K562 (cell line): ENCODE measurements around the gene ABCB9. TPM values are rescaled to one million over a fixed set of nuclear protein-coding genes. Genes with fewer than 3 reads are reported as not detected.
A peak's percentile ranks its signal among the peaks of the same experiment; 100 is the strongest.

ENCODE experiments used
- ATAC-seq: fragments of 200-7000 bp; cut with Tn5 transposase; 3 replicates; pipeline ENCODE4 v1.9.1; 2020; ENCODE audit warnings: moderate library complexity
- BruUV-seq: library from RNA; stranded (reverse); fragments of 400-500 nt; replicated peaks from 2 replicates; lab custom pipeline; 2021; lab: Mats Ljungman, UMichigan
- CTCF ChIA-PET: fragments of 300-600 bp; formaldehyde crosslinking; extraction: SDS; loops from one replicate; lab custom pipeline; 2021; ENCODE audit warnings: low intra/inter-chr PET ratio; lab: Yijun Ruan, JAX
- POLR2A ChIA-PET: fragments of 300-600, 350-650 bp; sonication (Branson Sonifier 250); formaldehyde crosslinking; extraction: SDS; loops from one replicate; lab custom pipeline; 2021; ENCODE audit warnings: antibody characterized with exemption, inconsistent platforms; lab: Yijun Ruan, JAX
- DNase-seq, 4 experiments: peaks; one replicate each; pipeline versions ENCODE4 v3.0.0 to v3.0.0-alpha.2; 2011 to 2018; ENCODE audit warnings: low spot score in 3 of 4, mixed read lengths in 3 of 4; ENCODE audit errors: extremely low read depth in 1 of 4
- FAIRE-seq: peaks from 2 replicates; lab custom pipeline; 2011; peaks lifted over from hg19 to GRCh38; lab: Jason Lieb, UNC
- H2AFZ ChIP-seq: 2 replicates; pipeline ENCODE4 v1.6.0; 2011; ENCODE audit warnings: low read depth, low read length, control low read depth, inconsistent platforms
- H3K27ac ChIP-seq: fragments of 200-600 bp; 3 replicates; pipeline ENCODE4 v1.8.0; 2011; ENCODE audit warnings: low read depth, mild to moderate bottlenecking, control low read depth, inconsistent platforms, low read length, moderate library complexity, mixed read lengths; ENCODE audit errors: extremely low read depth
- H3K27me3 ChIP-seq, 2 experiments: fragments of 300-600 bp in 1 of 2; 2 replicates in 1 of 2; 3 replicates in 1 of 2; pipeline versions ENCODE4 v1.6.0 to v1.8.0; 2011; ENCODE audit warnings: inconsistent platforms in 2 of 2, low read length in 2 of 2, mild to moderate bottlenecking in 1 of 2, mixed read lengths in 1 of 2, moderate library complexity in 1 of 2; ENCODE audit not compliant: control insufficient read depth in 2 of 2, insufficient read depth in 2 of 2
- H3K36me3 ChIP-seq: fragments of 300-600 bp; 3 replicates; pipeline ENCODE4 v1.8.0; 2011; ENCODE audit warnings: mild to moderate bottlenecking, low read length, inconsistent platforms; ENCODE audit not compliant: control insufficient read depth, insufficient read depth
- H3K4me1 ChIP-seq, 2 experiments: fragments of 200-600 bp in 1 of 2; replicated peaks in 1 of 2; 2 replicates in 1 of 2; 3 replicates in 1 of 2; pipeline versions ENCODE4 v1.5.1 to v1.8.0; 2011; ENCODE audit warnings: inconsistent platforms in 2 of 2, low read length in 2 of 2, mild to moderate bottlenecking in 1 of 2, mixed read lengths in 1 of 2, moderate library complexity in 1 of 2; ENCODE audit not compliant: control insufficient read depth in 2 of 2, insufficient read depth in 2 of 2
- H3K4me2 ChIP-seq: 2 replicates; pipeline ENCODE4 v1.6.1; 2011; ENCODE audit warnings: low read length, control low read depth, inconsistent platforms, mixed read lengths; ENCODE audit not compliant: insufficient read depth
- H3K4me3 ChIP-seq: fragments of 200-600 bp; sonication (generic), shearing (Covaris generic); 2 replicates; pipeline ENCODE4 v1.5.1; 2016; ENCODE audit warnings: control low read depth, inconsistent platforms
- H3K79me2 ChIP-seq: fragments of 200-600 bp; 3 replicates; pipeline ENCODE4 v1.8.0; 2011; ENCODE audit warnings: low read length, inconsistent platforms; ENCODE audit not compliant: control insufficient read depth, insufficient read depth
- H3K9ac ChIP-seq, 2 experiments: 2 replicates each; pipeline versions ENCODE4 v1.6.0 to v1.6.1; 2011; ENCODE audit warnings: low read depth in 2 of 2, low read length in 2 of 2, control low read depth in 1 of 2, inconsistent platforms in 1 of 2, mild to moderate bottlenecking in 1 of 2, mixed read lengths in 1 of 2; ENCODE audit not compliant: insufficient read depth in 1 of 2
- H3K9me1 ChIP-seq: one replicate; pipeline ENCODE4 v1.6.0; 2011; ENCODE audit warnings: inconsistent platforms, mild to moderate bottlenecking, low read length, moderate library complexity; ENCODE audit not compliant: control insufficient read depth, insufficient read depth
- H3K9me3 ChIP-seq: replicated peaks from 2 replicates; pipeline ENCODE4 v1.5.1; 2011; ENCODE audit warnings: low read depth, low read length, inconsistent platforms; ENCODE audit not compliant: control insufficient read depth, insufficient read depth
- H4K20me1 ChIP-seq: replicated peaks from 2 replicates; pipeline ENCODE4 v1.6.1; 2011; ENCODE audit warnings: low read length, inconsistent platforms, mixed read lengths; ENCODE audit not compliant: control insufficient read depth, insufficient read depth
- ARID3A ChIP-seq: IDR thresholded peaks from 2 replicates; pipeline ENCODE4 v1.6.1; 2012; ENCODE audit warnings: low read depth, low read length, improper control_type of control experiment, borderline replicate concordance
- NFIX ChIP-seq: fragments of 250-450 bp; sonication (Bioruptor Pico); IDR thresholded peaks from 2 replicates; pipeline ENCODE4 v1.4.0; 2020; ENCODE audit warnings: low read depth, mild to moderate bottlenecking, moderate library complexity
- POLR2G ChIP-seq: fragments of 200-400 bp; formaldehyde crosslinking; IDR thresholded peaks from 2 replicates; pipeline ENCODE4 v1.6.1; 2017; ENCODE audit warnings: low read depth, mild to moderate bottlenecking, antibody characterized with exemption, low read length, moderate library complexity
- WGBS: fragments of 100-300 bp; shearing (Covaris generic); methylation state at CpG from one replicate; pipeline ENCODE4 v1.1.6; 2016; ENCODE audit warnings: low coverage, mixed read lengths; ENCODE audit not compliant: insufficient coverage; ENCODE audit errors: missing lambda C conversion rate; 5-methylcytosine and 5-hydroxymethylcytosine counted together
- in situ Hi-C: fragments of 300-500 bp; cut with MboI; formaldehyde crosslinking; loops from 4 replicates; pipeline ENCODE4 v1.15.0; 2018; ENCODE audit warnings: inconsistent platforms, mixed read lengths
- intact Hi-C: fragments of 100-400 bp; cut with micrococcal nuclease; formaldehyde crosslinking; loops from 2 replicates; pipeline ENCODE4 v1.14.2; 2022
- polyA plus RNA-seq, 8 experiments: library from polyadenylated mRNA; depleted of rRNA in 4 of 8; stranded (reverse) in 5 of 8; unstranded in 3 of 8; fragments of >200 nt; fragmentation: Nextera tagmentation in 2 of 8; fragmentation: Illumina TruSeq in 1 of 8; extraction: Ambion mirVana in 2 of 8; extraction: Trizol in 1 of 8; gene quantifications; 2 replicates each; pipeline versions ENCODE4 v1.2.1 to v1.2.3, GENCODE V29; 2011 to 2014; ENCODE audit warnings: inconsistent platforms in 1 of 8, missing spikeins in 1 of 8
- total RNA-seq, 7 experiments: library from RNA; depleted of rRNA in 6 of 7; stranded (reverse); fragments of >200 nt in 6 of 7; fragmentation: Illumina TruSeq in 2 of 7; extraction: Trizol in 2 of 7; gene quantifications; 2 replicates each; pipeline versions ENCODE4 v1.2.1 to v1.2.3, GENCODE V29; 2011 to 2021; ENCODE audit warnings: low replicate concordance in 1 of 7

The ABCB9 gene
- total and polyA plus RNA-seq, 9 of the 15 experiments (the other 6 are each of a cell fraction or from before 2014, with no cell fraction given): 0.20 to 12.6 (median 6.2) TPM

- WGBS: 46% methylated on average over 21 of the region's 27 CpGs
- CTCF ChIA-PET: no interaction called here
- no peak for ATAC-seq
These were observed 25.5 kb upstream of the ABCB9 start for GRCh38 chr12:122991623-122992275.

More at GRCh38 chr12:122991623-122992275, 25.5 kb upstream of the ABCB9 start:
- POLR2A ChIA-PET: interaction anchor here (0.6 to 1.3 kb wide), 6 partner anchors 9 to 1560 kb away, joined by 3 to 4 read pairs (median 4); no protein-coding TSS in a partner anchor
- H3K9ac ChIP-seq: peak overlapping the region in 1 of 2 experiments; percentile 55; a peak in 1 of 4 replicates
- no peaks in the 10 kb centered on the region for H3K27me3 ChIP-seq
- no peak overlapping the region for H2AFZ ChIP-seq
- intact Hi-C loops (no loop called here), in situ Hi-C loops (no loop called here)
- no peaks in the 10 kb centered on the region for H3K9me3 ChIP-seq
- H3K4me2 ChIP-seq: no peak overlapping the region
- no peaks in the 10 kb centered on the region for H3K9me1 ChIP-seq
- no peak overlapping the region for H3K27ac ChIP-seq
- FAIRE-seq: no peak
- H3K4me3 ChIP-seq: no peak overlapping the region
- no TSS peak for BruUV-seq
- H4K20me1 ChIP-seq: no peaks in the 10 kb centered on the region
- TF ChIP-seq ARID3A: no peak
- peak; percentile 21 for TF ChIP-seq POLR2G
- TF ChIP-seq NFIX (CRISPR knock-in tag): no peak
- no peak for DNase-seq
- no peaks in the 10 kb centered on the region for H3K79me2 ChIP-seq
- H3K4me1 ChIP-seq: peaks cover 0 to 56% of the 10 kb centered on the region in 2 experiments; a peak in 2 of 5 replicates
- H3K36me3 ChIP-seq: 0 out of 3 replicates have a peak, but pooled peaks cover 3% of the 10 kb centered on the region
